Heart left ventricle (tissue), 16 donors: ENCODE measurements around the gene HNRNPA3. TPM values are rescaled to one million over a fixed set of nuclear protein-coding genes. Genes with fewer than 3 reads are reported as not detected.
A peak's percentile ranks its signal among the peaks of the same experiment; 100 is the strongest.

Source experiments
- ATAC-seq, 4 donors: fragments of 200-7000 bp; cut with Tn5 transposase; one replicate each; pipeline ENCODE4 v1.9.1; 2020 to 2022; ENCODE audit warnings: moderate library complexity in 4 of 4, mild to moderate bottlenecking in 3 of 4, moderate number of reproducible peaks in 1 of 4
- DNase-seq, 5 donors: peaks; one replicate each; pipeline ENCODE4 v3.0.0-alpha.2; 2020
- H3K27ac ChIP-seq, 12 donors: fragments of 200-600 bp; sonication (generic) in 4 of 12; one replicate each; pipeline versions ENCODE4 v1.5.0 to v1.8.0; 2016 to 2022; ENCODE audit warnings: mild to moderate bottlenecking in 2 of 12
- H3K27me3 ChIP-seq, 9 donors: fragments of 200-600 bp; sonication (generic) in 2 of 9; one replicate each; pipeline versions ENCODE4 v1.5.1 to v1.8.0; 2016 to 2022; ENCODE audit warnings: mild to moderate bottlenecking in 3 of 9
- H3K36me3 ChIP-seq, 9 donors: fragments of 200-600 bp; sonication (generic) in 2 of 9; one replicate each; pipeline versions ENCODE4 v1.5.0 to v1.8.0; 2018 to 2022; ENCODE audit warnings: mild to moderate bottlenecking in 2 of 9
- H3K4me1 ChIP-seq, 12 donors: fragments of 200-600 bp; sonication (generic) in 4 of 12; one replicate each; pipeline versions ENCODE4 v1.5.0 to v1.8.0; 2016 to 2022; ENCODE audit warnings: mild to moderate bottlenecking in 3 of 12
- H3K4me3 ChIP-seq, 12 donors: fragments of 200-600 bp; sonication (generic) in 4 of 12; one replicate each; pipeline versions ENCODE4 v1.5.0 to v1.8.0; 2017 to 2022; ENCODE audit warnings: mild to moderate bottlenecking in 9 of 12, moderate library complexity in 4 of 12
- H3K9me3 ChIP-seq, 12 donors: fragments of 200-600 bp; sonication (generic) in 4 of 12; one replicate each; pipeline versions ENCODE4 v1.5.0 to v1.8.0; 2016 to 2022; ENCODE audit warnings: mild to moderate bottlenecking in 1 of 12
- POLR2A ChIP-seq, 2 donors: fragments of 450-650 bp; IDR thresholded peaks; one replicate each; pipeline ENCODE4 v1.6.1; 2017; ENCODE audit warnings: antibody characterized with exemption in 2 of 2, mild to moderate bottlenecking in 2 of 2, moderate library complexity in 2 of 2
- WGBS, 4 donors: extraction: QIAGEN DNeasy Blood & Tissue Kit in 2 of 4; methylation state at CpG; one replicate each; pipeline versions ENCODE4 v1.1.5 to v1.1.7; 2013 to 2018; 5-methylcytosine and 5-hydroxymethylcytosine counted together
- intact Hi-C, 10 donors: fragments of 100-400 bp; cut with DNase I; formaldehyde crosslinking; loops; one replicate each; pipeline versions ENCODE4 v1.11.1 to v1.14.2; 2022
- polyA plus RNA-seq, 2 donors: library from polyadenylated mRNA; stranded (reverse); fragments of 200-250 nt; gene quantifications; one replicate each; pipeline ENCODE4 v1.2.3, GENCODE V29; 2013
- total RNA-seq, 9 donors: library from RNA; depleted of rRNA in 2 of 9; stranded (reverse); fragments of >200 nt in 2 of 9; fragmentation: NEBNext Ultra II Directional in 3 of 9; extraction: Animal tissue kit (Norgen Biotek cat#: 25700) in 3 of 9; gene quantifications; one replicate each; pipeline versions ENCODE4 v1.1.0 to v1.2.4, GENCODE V29; 2016 to 2023
- TF ChIP-seq, protein P1 (sequence below), 12 donors: fragments of 200-600 bp; sonication (generic) in 4 of 12; IDR thresholded peaks; one replicate each; pipeline versions ENCODE4 v1.5.0 to v1.8.0; 2018 to 2022; ENCODE audit warnings: antibody characterized with exemption in 12 of 12, mild to moderate bottlenecking in 5 of 12
- donor health status: ischemic (EF 13 %, LVEDD 7.1; RV severe dilation, severe dysfunction).
- donor health status: healthy with polysubstance abuse.
- donor health status: DM: no; HTN: yes; CAD: no.
- donor health status: DM: no; HTN: no; CAD: no.
- donor health status: ischemic (EF 25% LVEDD 6.9; RV normal size, moderate dysfunction).
- donor health status: ischemic (EF 25% LVEDD 5.7; RV mildly dilated, moderate dysfunction).
- donor health status: healthy.
- donor health status: DM: yes; HTN: yes; CAD: no.
- donor health status: ischemic (EF 35%, LVEDD 5.7; RV mildly dilated, moderate dysfunction).
- donor health status: nonischemic (EF 11% LVEDD 7.7; RV severe dilation, severe dysfunction).
- donor health status: DM: yes; HTN: yes; CAD: no.
- donor health status: PGD.
- donor health status: ischemic (EF 29% LVEDD 5.4; RV normal size, mild dysfunction).
- donor health status: nonischemic (EF 23%, LVEDD 6.1; RV moderate dilation, normal function).

Gene HNRNPA3
- total and polyA plus RNA-seq, 11 donors: 12.7 to 134 (median 73.3) TPM

- Histone ChIP-seq H3K4me1 (peaks cover 5 to 31% (median 17%) of the 10 kb centered on the region in 12 donors), H3K36me3 (no peaks in the 10 kb centered on the region), H3K27me3 (no peaks in the 10 kb centered on the region), H3K9me3 (no peaks in the 10 kb centered on the region), H3K27ac (peak overlapping the region; percentile 80 to 93 (median 85)), H3K4me3 (peak overlapping the region in 11 of 12 donors; percentile 23 to 64 (median 47))
- TF ChIP-seq, protein P1, sequence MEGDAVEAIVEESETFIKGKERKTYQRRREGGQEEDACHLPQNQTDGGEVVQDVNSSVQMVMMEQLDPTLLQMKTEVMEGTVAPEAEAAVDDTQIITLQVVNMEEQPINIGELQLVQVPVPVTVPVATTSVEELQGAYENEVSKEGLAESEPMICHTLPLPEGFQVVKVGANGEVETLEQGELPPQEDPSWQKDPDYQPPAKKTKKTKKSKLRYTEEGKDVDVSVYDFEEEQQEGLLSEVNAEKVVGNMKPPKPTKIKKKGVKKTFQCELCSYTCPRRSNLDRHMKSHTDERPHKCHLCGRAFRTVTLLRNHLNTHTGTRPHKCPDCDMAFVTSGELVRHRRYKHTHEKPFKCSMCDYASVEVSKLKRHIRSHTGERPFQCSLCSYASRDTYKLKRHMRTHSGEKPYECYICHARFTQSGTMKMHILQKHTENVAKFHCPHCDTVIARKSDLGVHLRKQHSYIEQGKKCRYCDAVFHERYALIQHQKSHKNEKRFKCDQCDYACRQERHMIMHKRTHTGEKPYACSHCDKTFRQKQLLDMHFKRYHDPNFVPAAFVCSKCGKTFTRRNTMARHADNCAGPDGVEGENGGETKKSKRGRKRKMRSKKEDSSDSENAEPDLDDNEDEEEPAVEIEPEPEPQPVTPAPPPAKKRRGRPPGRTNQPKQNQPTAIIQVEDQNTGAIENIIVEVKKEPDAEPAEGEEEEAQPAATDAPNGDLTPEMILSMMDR (IDR thresholded peaks at IDR 0.05): no peak
- no peak for TF ChIP-seq POLR2A (IDR thresholded peaks at IDR 0.05)
- intact Hi-C loops: loop anchor here (1.0 to 10.0 kb wide), 21 partner anchors 47 to 597 kb away; partner anchors contain the start of genes NFE2L2 (in 6 of the 10) and HNRNPA3 (in 3 of the 10)
- 8 to 20% (median 9%) methylated on average over 8 of the region's 8 CpGs for WGBS, 4 donors
- ATAC-seq: peak; percentile 57 to 80 (median 74)
- DNase-seq: peak in 4 of 5 donors; percentile 34 to 64 (median 50)
Measured at GRCh38 chr2:177165061-177165583, 47.5 kb upstream of the HNRNPA3 start.

DNA sequence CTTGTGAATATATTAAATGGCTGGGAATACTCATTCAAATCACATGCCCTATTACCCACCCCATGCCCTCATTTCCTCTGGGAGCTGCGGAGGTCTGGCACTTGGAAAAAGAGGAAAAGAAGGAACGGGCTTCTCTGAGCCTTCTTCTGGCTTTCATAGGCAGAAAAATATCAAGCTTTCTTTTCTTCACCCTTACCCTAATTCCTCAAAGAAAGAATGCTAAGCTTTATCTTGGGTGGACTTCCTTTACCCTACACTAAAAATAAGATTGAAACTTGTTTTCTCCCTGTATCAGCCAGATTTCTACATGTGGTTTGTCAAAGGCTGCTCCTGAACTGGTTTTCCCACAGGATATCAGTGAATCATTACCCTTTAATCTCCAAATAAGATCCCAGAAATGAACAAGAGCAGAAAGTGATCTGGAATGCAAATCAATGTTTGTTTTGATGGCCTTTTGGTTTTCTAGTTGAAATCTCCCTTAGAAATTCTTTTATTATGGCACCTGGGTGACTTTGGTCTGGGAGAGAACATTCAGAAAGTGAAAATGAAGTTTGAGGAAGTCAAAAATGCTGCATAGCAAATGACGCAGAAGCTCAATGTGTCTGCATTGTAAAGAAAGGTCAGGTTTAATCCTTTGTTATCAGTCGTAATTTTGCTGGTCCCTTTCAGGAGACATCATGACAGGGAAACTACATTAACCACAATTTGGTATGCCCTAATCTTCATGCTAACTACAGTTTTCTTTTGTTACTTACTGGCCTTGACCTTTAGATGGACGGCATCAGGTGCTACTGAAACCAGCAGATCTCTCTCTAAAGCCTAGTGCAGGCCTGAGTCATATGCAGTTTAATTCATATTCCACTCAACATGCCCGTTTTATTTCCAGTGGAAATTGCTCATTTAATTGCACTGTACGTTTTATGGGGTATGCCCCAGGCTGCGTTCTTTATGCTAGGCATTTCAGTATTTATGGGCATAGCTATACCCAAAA is 46.6 kb upstream of the HNRNPA3 start:
- WGBS, 4 donors: 48 to 57% (median 56%) methylated on average over 8 of the region's 8 CpGs
- Histone ChIP-seq H3K27me3 (no peaks in the 10 kb centered on the region), H3K4me3 (peak overlapping the region in 11 of 12 donors; percentile 23 to 64 (median 47)), H3K36me3 (no peaks in the 10 kb centered on the region), H3K9me3 (no peaks in the 10 kb centered on the region), H3K4me1 (peaks cover 5 to 40% (median 18%) of the 10 kb centered on the region in 12 donors), H3K27ac (peak overlapping the region; percentile 80 to 93 (median 85))
- DNase-seq (peak in 1 of 5 donors; percentile 18), ATAC-seq (peak in 3 of 4 donors; percentile 27 to 45 (median 35))
- intact Hi-C loops: loop anchor here (1.0 to 10.0 kb wide), 22 partner anchors 46 to 596 kb away; partner anchors contain the start of genes NFE2L2 (in 6 of the 10) and HNRNPA3 (in 4 of the 10)
- no peak for TF ChIP-seq POLR2A (IDR thresholded peaks at IDR 0.05)
- TF ChIP-seq, protein P1 (IDR thresholded peaks at IDR 0.05): no peak

DNA sequence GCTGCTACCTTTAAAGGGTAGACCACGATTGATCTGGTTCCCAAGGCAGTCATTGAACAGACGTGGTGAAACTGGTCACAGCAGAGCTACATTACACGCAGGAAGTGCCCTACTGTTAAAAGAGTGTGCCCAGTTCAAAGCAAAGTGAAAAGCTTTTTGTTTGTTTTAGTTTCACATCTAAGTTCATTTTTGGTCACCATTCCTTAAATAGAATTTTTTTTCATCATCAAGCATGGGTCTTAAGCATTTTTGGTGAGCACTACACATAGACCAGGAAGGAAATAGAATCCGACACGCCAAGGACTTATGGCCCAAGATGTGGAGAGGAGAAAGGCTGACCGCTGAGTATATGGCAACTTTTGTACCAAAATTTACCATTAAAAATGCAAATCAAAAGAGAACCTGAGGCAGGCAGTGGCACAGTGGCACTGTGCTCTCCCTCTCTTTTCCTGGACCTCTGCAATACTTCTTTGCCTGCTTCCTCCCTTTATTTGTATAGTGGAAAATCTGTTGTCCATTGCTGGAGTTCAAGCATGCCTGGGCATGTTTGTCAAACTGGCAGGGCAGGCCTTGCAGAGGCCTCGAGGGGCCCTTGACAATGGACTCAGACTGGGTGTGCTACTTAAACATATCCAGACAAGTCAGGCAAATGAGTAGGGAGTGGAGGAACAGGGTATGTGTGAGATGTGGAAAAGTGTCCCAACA is 42.6 kb upstream of the HNRNPA3 start:
- Histone ChIP-seq H3K27me3 (no peaks in the 10 kb centered on the region), H3K4me1 (peaks cover 5 to 50% (median 21%) of the 10 kb centered on the region in 12 donors), H3K9me3 (no peaks in the 10 kb centered on the region), H3K27ac (peak overlapping the region in 2 of 12 donors; percentile 2 to 55), H3K36me3 (no peaks in the 10 kb centered on the region), H3K4me3 (no peak overlapping the region)
- intact Hi-C loops: loop anchor here (5.0 to 10.0 kb wide), 13 partner anchors 37 to 592 kb away; partner anchors contain the start of genes HNRNPA3 (in 2 of the 10) and NFE2L2 (in 2 of the 10)
- WGBS, 4 donors: 81 to 87% (median 81%) methylated on average over 7 of the region's 7 CpGs
- TF ChIP-seq, protein P1 (IDR thresholded peaks at IDR 0.05): no peak
- no peak for TF ChIP-seq POLR2A (IDR thresholded peaks at IDR 0.05)
- ATAC-seq: no peak
- no peak for DNase-seq
